HL-60/S4 treated with retinoic acid at 250 ng/mL for 4 days and 3 days (cell line): ENCODE data around the gene GSK3B.

Source experiments
- in situ Hi-C: fragments of 300-500 bp; cut with MboI; formaldehyde crosslinking; loops from 2 replicates; pipeline ENCODE4 v1.7.0; 2022; ENCODE audit warnings: low sequenced_read_pairs

The GSK3B gene

GRCh38 chr3:119826711-119827608 is 267.3 kb downstream of the GSK3B start:
- in situ Hi-C loops: no loop called here

- in situ Hi-C loops: no loop called here
Measured at GRCh38 chr3:119825820-119826219, 268.4 kb downstream of the GSK3B start.

GRCh38 chr3:119819806-119820205 is 274.4 kb downstream of the GSK3B start:
- in situ Hi-C loops: no loop called here

GRCh38 chr3:119818937-119819336 is 275.3 kb downstream of the GSK3B start:
- in situ Hi-C loops: no loop called here

- in situ Hi-C loops: no loop called here
Measured at GRCh38 chr3:119817583-119818363, 276.5 kb downstream of the GSK3B start.

GRCh38 chr3:119817071-119817470 is 277.2 kb downstream of the GSK3B start:
- in situ Hi-C loops: no loop called here

- in situ Hi-C loops: no loop called here
Measured at GRCh38 chr3:119815716-119816115, 278.5 kb downstream of the GSK3B start.

- in situ Hi-C loops: no loop called here
Measured at GRCh38 chr3:119812491-119813058, 281.7 kb downstream of the GSK3B start.

- in situ Hi-C loops: no loop called here
Measured at GRCh38 chr3:119810018-119810435, 284.2 kb downstream of the GSK3B start.

- in situ Hi-C loops: no loop called here
Measured at GRCh38 chr3:119809249-119810017, 284.8 kb downstream of the GSK3B start.

- in situ Hi-C loops: no loop called here
Measured at GRCh38 chr3:119808843-119809242, 285.4 kb downstream of the GSK3B start.

GRCh38 chr3:119808244-119808643 is 286.0 kb downstream of the GSK3B start:
- in situ Hi-C loops: no loop called here

- in situ Hi-C loops: no loop called here
Measured at GRCh38 chr3:119800844-119801243, 293.4 kb downstream of the GSK3B start.

- in situ Hi-C loops: no loop called here
Measured at GRCh38 chr3:119796785-119797184, 297.5 kb downstream of the GSK3B start.

GRCh38 chr3:119796368-119796767 is 297.9 kb downstream of the GSK3B start:
- in situ Hi-C loops: no loop called here

- in situ Hi-C loops: no loop called here
Measured at GRCh38 chr3:119795849-119796248, 298.4 kb downstream of the GSK3B start.

GRCh38 chr3:119794971-119795612 is 299.2 kb downstream of the GSK3B start:
- in situ Hi-C loops: no loop called here

- in situ Hi-C loops: no loop called here
Measured at GRCh38 chr3:119794401-119794800, 299.8 kb downstream of the GSK3B start.

GRCh38 chr3:119792270-119792669 is 302.0 kb downstream of the GSK3B start:
- in situ Hi-C loops: no loop called here

- in situ Hi-C loops: no loop called here
Measured at GRCh38 chr3:119790369-119790768, 303.9 kb downstream of the GSK3B start.
